H1 (cell line): ENCODE measurements around the gene PRR7. TPM values are rescaled to one million over a fixed set of nuclear protein-coding genes. Genes with fewer than 3 reads are reported as not detected.

Source experiments
- CTCF ChIA-PET: fragments of 300-600 bp; sonication (Branson Sonifier 250); formaldehyde crosslinking; loops from one replicate; lab custom pipeline; 2021; ENCODE audit not compliant: partially characterized antibody; lab: Charles Lee
- POLR2A ChIA-PET: fragments of 300-600 bp; sonication (Branson Sonifier 250); formaldehyde crosslinking; loops from one replicate; lab custom pipeline; 2021; ENCODE audit warnings: inconsistent platforms; ENCODE audit not compliant: partially characterized antibody; lab: Charles Lee
- DNase-seq, 2 experiments: peaks; one replicate each; pipeline versions ENCODE4 v3.0.0 to v3.0.0-alpha.2; 2010 to 2022; ENCODE audit warnings: low spot score in 2 of 2, low read depth in 1 of 2, mixed read lengths in 1 of 2
- FAIRE-seq: peaks from 2 replicates; lab custom pipeline; 2011; peaks lifted over from hg19 to GRCh38; lab: Jason Lieb, UNC
- H2AFZ ChIP-seq: 2 replicates; pipeline ENCODE4 v1.8.1; 2012; ENCODE audit warnings: low read length, inconsistent platforms
- H2AK5ac ChIP-seq: 2 replicates; pipeline ENCODE4 v1.6.1; 2013; ENCODE audit warnings: low read depth, low read length
- H2BK120ac ChIP-seq: replicated peaks from 2 replicates; pipeline ENCODE3; 2013; ENCODE audit warnings: low read depth, low read length, inconsistent platforms
- H2BK12ac ChIP-seq: 2 replicates; pipeline ENCODE4 v1.6.1; 2013; ENCODE audit warnings: low read depth, low read length
- H2BK15ac ChIP-seq: 2 replicates; pipeline ENCODE4 v1.6.1; 2013; ENCODE audit warnings: low read length
- H2BK20ac ChIP-seq: 2 replicates; pipeline ENCODE4 v1.6.1; 2013; ENCODE audit warnings: low read length
- H2BK5ac ChIP-seq: 2 replicates; pipeline ENCODE4 v1.6.1; 2013; ENCODE audit warnings: low read depth, low read length
- H3K14ac ChIP-seq: 2 replicates; pipeline ENCODE4 v1.6.1; 2013; ENCODE audit warnings: inconsistent platforms; ENCODE audit not compliant: insufficient read length
- H3K18ac ChIP-seq: 2 replicates; pipeline ENCODE4 v1.6.1; 2013; ENCODE audit warnings: low read length; ENCODE audit errors: extremely low read depth
- H3K23ac ChIP-seq: 2 replicates; pipeline ENCODE4 v1.6.1; 2013; ENCODE audit warnings: inconsistent platforms; ENCODE audit not compliant: insufficient read length
- H3K23me2 ChIP-seq: 2 replicates; pipeline ENCODE4 v1.6.1; 2013; ENCODE audit warnings: low read depth, low read length
- H3K27ac ChIP-seq: 2 replicates; pipeline ENCODE4 v1.6.1; 2011; ENCODE audit warnings: low read depth, low read length, inconsistent platforms
- H3K27me3 ChIP-seq, 4 experiments: replicated peaks in 1 of 4; 1 replicate in 1 of 4; 2 replicates in 3 of 4; pipeline versions ENCODE4 v1.6.1 to v1.8.1; 2011 to 2013; ENCODE audit warnings: low read length in 3 of 4, mild to moderate bottlenecking in 3 of 4, inconsistent platforms in 2 of 4, mixed read lengths in 2 of 4, moderate library complexity in 1 of 4; ENCODE audit not compliant: control insufficient read depth in 3 of 4, insufficient read depth in 3 of 4; ENCODE audit errors: extremely low read depth in 1 of 4
- H3K36me3 ChIP-seq, 4 experiments: 2 replicates each; pipeline versions ENCODE4 v1.6.1 to v1.8.1; 2011 to 2013; ENCODE audit warnings: mild to moderate bottlenecking in 4 of 4, low read length in 3 of 4, moderate library complexity in 2 of 4, control low read depth in 1 of 4, inconsistent platforms in 1 of 4; ENCODE audit not compliant: insufficient read depth in 4 of 4, control insufficient read depth in 2 of 4
- H3K4ac ChIP-seq: replicated peaks from 2 replicates; pipeline ENCODE3; 2013; ENCODE audit warnings: low read length, low read depth, mixed read lengths, inconsistent platforms; ENCODE audit not compliant: insufficient read length
- H3K4me1 ChIP-seq, 4 experiments: replicated peaks in 1 of 4; 1 replicate in 1 of 4; 2 replicates in 3 of 4; pipeline versions ENCODE4 v1.6.1 to v1.8.1; 2011 to 2013; ENCODE audit warnings: low read length in 3 of 4, inconsistent platforms in 2 of 4, mixed read lengths in 1 of 4; ENCODE audit not compliant: insufficient read depth in 4 of 4, control insufficient read depth in 3 of 4
- H3K4me2 ChIP-seq, 2 experiments: 2 replicates each; pipeline versions ENCODE4 v1.6.1 to v1.8.1; 2011 to 2013; ENCODE audit warnings: low read depth in 2 of 2, low read length in 2 of 2, control low read depth in 1 of 2, inconsistent platforms in 1 of 2, mild to moderate bottlenecking in 1 of 2; ENCODE audit not compliant: insufficient read depth in 1 of 2
- H3K4me3 ChIP-seq, 4 experiments: fragments of 200-600, 300-600 bp in 1 of 4; sonication (generic), shearing (Covaris generic), sonication (Bioruptor Twin) in 1 of 4; 2 replicates each; pipeline versions ENCODE4 v1.5.1 to v1.8.1; 2011 to 2016; ENCODE audit warnings: low read length in 4 of 4, low read depth in 3 of 4, control low read depth in 2 of 4, inconsistent platforms in 2 of 4, mild to moderate bottlenecking in 2 of 4, mixed read lengths in 1 of 4, moderate library complexity in 1 of 4; ENCODE audit not compliant: insufficient read depth in 2 of 4; ENCODE audit errors: extremely low read depth in 1 of 4
- H3K56ac ChIP-seq: replicated peaks from 2 replicates; pipeline ENCODE3; 2013; ENCODE audit warnings: low read depth, mild to moderate bottlenecking, mixed read lengths, low read length, inconsistent platforms; ENCODE audit not compliant: insufficient read length
- H3K79me1 ChIP-seq: 2 replicates; pipeline ENCODE4 v1.6.1; 2013; ENCODE audit warnings: low read depth, low read length, control low read depth
- H3K79me2 ChIP-seq, 2 experiments: 2 replicates each; pipeline versions ENCODE4 v1.6.1 to v1.8.1; 2012 to 2013; ENCODE audit warnings: low read length in 2 of 2, mild to moderate bottlenecking in 2 of 2, inconsistent platforms in 1 of 2; ENCODE audit not compliant: insufficient read depth in 2 of 2, control insufficient read depth in 1 of 2
- H3K9ac ChIP-seq, 4 experiments: replicated peaks in 1 of 4; 1 replicate in 1 of 4; 2 replicates in 3 of 4; pipeline versions ENCODE4 v1.6.1 to v1.8.1; 2011 to 2013; ENCODE audit warnings: low read depth in 3 of 4, low read length in 3 of 4, control low read depth in 2 of 4, mild to moderate bottlenecking in 2 of 4, moderate library complexity in 2 of 4, inconsistent platforms in 1 of 4; ENCODE audit errors: extremely low read depth in 1 of 4
- H3K9me3 ChIP-seq, 2 experiments: 2 replicates each; pipeline versions ENCODE4 v1.6.1 to v1.8.1; 2012 to 2013; ENCODE audit warnings: mild to moderate bottlenecking in 2 of 2, moderate library complexity in 2 of 2, control low read depth in 1 of 2, inconsistent platforms in 1 of 2, low read depth in 1 of 2, low read length in 1 of 2, mixed read lengths in 1 of 2; ENCODE audit not compliant: insufficient read depth in 2 of 2
- H4K20me1 ChIP-seq, 2 experiments: replicated peaks in 1 of 2; 2 replicates each; pipeline versions ENCODE3 to v1.8.1; 2011 to 2013; ENCODE audit warnings: inconsistent platforms in 2 of 2, low read length in 2 of 2, mild to moderate bottlenecking in 1 of 2; ENCODE audit not compliant: insufficient read depth in 2 of 2, control insufficient read depth in 1 of 2
- H4K5ac ChIP-seq: 2 replicates; pipeline ENCODE4 v1.6.1; 2013; ENCODE audit warnings: low read length, low read depth, mixed read lengths, inconsistent platforms; ENCODE audit not compliant: insufficient read length
- H4K8ac ChIP-seq: 2 replicates; pipeline ENCODE4 v1.8.0; 2013; ENCODE audit warnings: mild to moderate bottlenecking, moderate library complexity, low read length, inconsistent platforms; ENCODE audit not compliant: insufficient read depth; ENCODE audit errors: extremely low read depth
- H4K91ac ChIP-seq: replicated peaks from 2 replicates; pipeline ENCODE3; 2013; ENCODE audit warnings: low read length, mixed read lengths, inconsistent platforms; ENCODE audit not compliant: insufficient read length
- ATF3 ChIP-seq: IDR thresholded peaks from 2 replicates; pipeline ENCODE4 v1.6.1; 2011; ENCODE audit warnings: low read depth, mild to moderate bottlenecking, low read length; ENCODE audit not compliant: insufficient read depth
- CHD2 ChIP-seq: IDR thresholded peaks from 2 replicates; pipeline ENCODE4 v1.6.1; 2012; ENCODE audit warnings: low read length, improper control_type of control experiment
- KDM1A ChIP-seq: fragments of 200-600, 300-600 bp; sonication (generic); IDR thresholded peaks from 2 replicates; pipeline ENCODE4 v1.7.1; 2016; ENCODE audit warnings: mild to moderate bottlenecking, low read length, borderline replicate concordance
- WGBS, 2 experiments: shearing (Covaris generic) in 1 of 2; methylation state at CpG; one replicate each; pipeline versions ENCODE4 v1.1.6 to v1.1.7; 2013 to 2015; ENCODE audit warnings: low lambda C conversion rate in 2 of 2, mixed read lengths in 2 of 2, inconsistent platforms in 1 of 2, low coverage in 1 of 2, missing lambda C conversion rate in 1 of 2; ENCODE audit not compliant: insufficient replicate concordance in 2 of 2, insufficient coverage in 1 of 2, insufficient read length in 1 of 2; ENCODE audit errors: extremely low coverage in 1 of 2, missing lambda C conversion rate in 1 of 2; 5-methylcytosine and 5-hydroxymethylcytosine counted together
- polyA plus RNA-seq, 7 experiments: library from polyadenylated mRNA; depleted of rRNA in 3 of 7; stranded (reverse) in 5 of 7; unstranded in 2 of 7; fragments of >200 nt in 5 of 7; fragments of 200-250 nt in 2 of 7; gene quantifications; 1 replicate in 5 of 7; 2 replicates in 1 of 7; 4 replicates in 1 of 7; pipeline versions ENCODE4 v1.2.1 to v1.2.3, GENCODE V29; 2011 to 2013; ENCODE audit warnings: missing spikeins in 2 of 7, mixed read lengths in 2 of 7
- total RNA-seq: library from RNA; stranded (reverse); fragmentation: NEBNext Ultra II Directional; extraction: Animal tissue kit (Norgen Biotek cat#: 25700); gene quantifications from 2 replicates; pipeline ENCODE4 v1.2.1, GENCODE V29; 2021

PRR7 gene
- total and polyA plus RNA-seq, 2 of the 8 experiments (the other 6 are each of a cell fraction or from before 2014, with no cell fraction given), result 8.0 to 11.8 TPM

GRCh38 chr5:177476531-177477233 is 30.1 kb downstream of the PRR7 start:
- Histone ChIP-seq H3K4ac (no peak overlapping the region), H3K56ac (no peak overlapping the region), H3K23ac (no peak overlapping the region), H4K5ac (no peak overlapping the region), H2AFZ (no peak overlapping the region), H3K27me3 (no peaks in the 10 kb centered on the region), H2BK5ac (no peak overlapping the region), H3K9ac (no peak overlapping the region), H4K20me1 (peaks cover 0 to 4% of the 10 kb centered on the region in 2 experiments), H3K36me3 (peaks cover 0 to 5% (median 0%) of the 10 kb centered on the region in 4 experiments; a peak in 3 of 8 replicates), H3K79me1 (peaks cover 2% of the 10 kb centered on the region; the same call in 1 of the 2 replicates), H2BK120ac (no peak overlapping the region), H3K4me2 (no peak overlapping the region), H3K23me2 (peaks cover 3% of the 10 kb centered on the region), H3K79me2 (peaks cover 6 to 11% of the 10 kb centered on the region in 2 experiments), H3K14ac (no peak overlapping the region), H3K4me1 (peaks cover 6 to 23% (median 17%) of the 10 kb centered on the region in 4 experiments), H3K27ac (no peak overlapping the region; the same call in 1 of the 2 replicates), H2BK15ac (peak overlapping the region; percentile 65; the same call in 1 of the 2 replicates), H3K9me3 (no peaks in the 10 kb centered on the region), H2BK12ac (no peak overlapping the region), H4K8ac (no peak overlapping the region), H4K91ac (no peak overlapping the region), H2BK20ac (no peak overlapping the region), H3K18ac (no peak overlapping the region), H3K4me3 (no peak overlapping the region), H2AK5ac (no peak overlapping the region)
- WGBS, 2 experiments, result 87% methylated on average over 14 of the region's 18 CpGs; no CpG with 5 or more reads in 1 of the 2 experiments
- ChIA-PET POLR2A (interaction anchor here (1.0 to 67.5 kb wide), 6 partner anchors 3 to 61 kb away, joined by 3 to 3349 read pairs (median 8); partner anchors contain the start of genes DBN1, DOK3, PDLIM7 and PRR7), CTCF (interaction anchor here (0.9 to 10.4 kb wide), 7 partner anchors 15 to 86 kb away, joined by 3 to 162 read pairs (median 8); partner anchors contain the start of gene PDLIM7)
- DNase-seq, result no peak
- TF ChIP-seq KDM1A, result peak; percentile 53; the same call in 1 of the 2 replicates
- TF ChIP-seq CHD2, result no peak
- TF ChIP-seq ATF3, result no peak
- FAIRE-seq, result no peak
